Measurements from ENCODE around the gene ACBD4. TPM values are rescaled to one million over a fixed set of nuclear protein-coding genes. Genes with fewer than 3 reads are reported as not detected.
A peak's percentile ranks its signal among the peaks of the same experiment; 100 is the strongest.
"Not testable (repeated sequence)": the region's sequence is repeated elsewhere in the genome, so short reads cannot be mapped to it uniquely, and the experiment has no call there.

Gene ACBD4
- total RNA-seq, 1 donor from 2014 or later = 4.1 TPM

GRCh38 chr17:45117848-45118646, 17.4 kb upstream of the ACBD4 start:
- DNase-seq (ENCODE audit: low read depth in 2 of 2) = no peak

DNA sequence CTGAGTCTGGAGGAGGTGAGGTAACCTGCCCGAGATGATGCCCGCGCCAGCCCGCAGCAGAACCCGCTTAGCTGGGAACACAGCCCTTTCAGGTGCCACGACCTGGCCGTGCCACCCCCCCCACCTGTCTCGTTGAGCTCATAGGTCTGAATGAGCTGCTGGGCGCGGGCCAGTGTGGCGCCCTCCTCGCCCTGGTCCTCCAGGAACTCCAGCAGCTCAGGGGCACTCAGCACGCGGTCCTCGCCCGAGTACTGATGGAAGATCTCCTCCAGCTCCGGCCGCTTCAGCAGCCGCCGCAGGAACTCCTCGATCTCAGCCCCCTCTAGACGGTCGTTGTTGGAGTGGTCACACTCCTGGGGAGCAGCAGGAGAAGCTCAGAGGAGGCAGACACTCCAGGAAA, 16.8 kb upstream of the ACBD4 start:
- no peak for DNase-seq (ENCODE audit: low read depth in 2 of 2)

GRCh38 chr17:45119964-45120363, 15.5 kb upstream of the ACBD4 start:
- DNase-seq (ENCODE audit: low read depth in 2 of 2) = no peak

DNA sequence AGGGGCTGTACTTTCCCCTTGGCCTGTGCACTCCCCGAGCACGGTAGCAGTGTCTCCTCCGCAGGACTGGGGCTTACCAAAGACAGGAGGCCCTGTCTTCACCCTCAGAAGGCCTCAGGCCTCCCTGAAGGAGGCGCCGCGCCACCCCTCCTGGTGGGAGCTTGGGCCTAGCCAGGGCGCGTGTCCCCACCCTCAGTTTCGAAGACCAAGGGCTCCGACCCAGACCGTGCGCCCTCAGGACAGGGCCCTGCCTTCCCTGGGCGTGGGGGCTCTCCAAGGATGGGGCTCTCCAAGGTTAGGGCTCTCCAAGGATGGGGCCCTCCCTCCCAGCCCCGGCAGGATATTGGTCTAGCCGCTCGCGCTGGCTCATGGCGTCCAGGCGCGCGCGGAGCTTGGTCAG, 14.9 kb upstream of the ACBD4 start:
- DNase-seq (ENCODE audit: low read depth in 2 of 2) = no peak

- no peak for DNase-seq (ENCODE audit: low read depth in 2 of 2)
These were observed 14.4 kb upstream of the ACBD4 start for GRCh38 chr17:45121055-45121454.

- no peak for DNase-seq (ENCODE audit: low read depth in 2 of 2)
These were observed 12.3 kb upstream of the ACBD4 start for GRCh38 chr17:45123076-45123770.

DNA sequence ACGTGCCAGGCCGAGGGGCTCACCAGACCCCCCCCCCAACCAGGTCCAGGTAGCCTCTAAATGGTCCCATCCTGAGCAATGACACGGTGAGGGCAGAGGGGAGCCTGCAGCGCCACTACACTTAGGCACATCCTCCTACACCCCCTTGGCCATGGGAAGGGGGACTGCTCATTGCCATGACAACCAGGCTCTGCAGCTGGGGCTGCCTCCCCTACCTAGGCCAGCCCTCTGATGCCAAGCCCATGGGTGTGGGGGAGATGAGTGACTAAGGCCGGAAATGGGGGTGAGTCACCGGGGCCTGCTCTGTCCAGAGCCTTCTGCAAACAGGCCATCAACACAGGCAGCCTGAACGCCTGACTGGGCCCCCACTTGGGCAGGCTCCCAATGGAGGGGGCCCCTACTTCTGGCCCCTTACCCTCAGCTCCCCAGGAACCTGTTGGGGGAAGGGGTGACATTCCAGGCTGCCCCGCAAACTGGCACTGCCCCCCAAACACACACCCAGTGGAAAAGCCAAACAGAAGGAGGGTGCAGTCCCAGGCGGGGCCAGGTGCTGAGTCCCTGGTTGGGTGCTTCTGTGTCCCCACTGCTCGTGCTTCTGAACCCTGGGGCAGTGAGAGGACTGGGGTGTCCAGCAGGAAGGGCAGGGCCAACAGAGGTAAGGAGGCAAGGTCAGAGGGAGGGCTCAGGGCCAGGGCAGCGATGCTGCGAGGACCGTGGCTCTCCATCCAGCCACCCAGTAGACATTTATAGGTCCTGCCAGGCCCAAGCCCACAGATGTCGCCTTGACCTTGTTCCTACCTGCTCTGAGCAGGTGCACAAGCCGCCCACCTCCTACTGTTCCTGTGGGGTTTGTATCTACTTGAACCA, 11.3 kb upstream of the ACBD4 start:
- DNase-seq (ENCODE audit: low read depth in 2 of 2) = peak; percentile 77 to 96

- DNase-seq (ENCODE audit: low read depth in 2 of 2) = not testable (repeated sequence)
These were observed 10.7 kb upstream of the ACBD4 start for GRCh38 chr17:45124797-45125122.

DNA sequence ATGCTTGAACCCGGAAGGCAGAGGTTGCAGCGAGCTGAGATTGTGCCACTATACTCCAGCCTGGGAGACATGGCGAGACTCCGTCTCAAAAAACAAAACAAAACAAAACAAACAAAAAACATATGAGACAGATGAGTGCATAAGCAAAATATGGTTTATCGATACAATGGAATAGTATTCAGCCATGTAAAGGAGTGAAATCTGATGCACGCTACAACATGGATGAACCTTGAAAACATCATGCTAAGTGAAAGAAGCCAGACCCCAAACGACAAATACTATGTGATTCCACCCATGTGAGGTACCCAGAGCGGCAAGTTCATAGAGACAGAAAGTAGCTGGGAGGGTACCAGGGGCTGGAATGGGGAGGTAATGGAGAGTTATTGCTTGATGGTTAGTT, 10.0 kb upstream of the ACBD4 start:
- no peak for DNase-seq (ENCODE audit: low read depth in 2 of 2)

DNA sequence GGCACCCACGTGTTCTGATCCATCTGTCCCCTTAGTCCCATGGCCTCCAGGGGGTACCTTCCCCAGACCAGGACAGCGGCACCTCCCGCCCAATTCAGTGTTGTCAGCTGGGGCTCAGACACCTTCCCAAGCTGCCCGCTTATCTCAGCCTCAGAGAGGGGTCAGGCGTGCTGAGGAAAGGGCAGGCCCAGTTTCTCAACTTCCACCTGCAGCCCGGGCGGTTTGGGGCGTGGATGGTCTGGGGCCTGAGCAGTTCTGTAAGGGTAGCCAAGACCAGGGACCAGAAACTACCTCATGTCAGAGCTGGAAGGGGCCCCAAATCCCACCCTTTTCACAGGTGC, 8.3 kb upstream of the ACBD4 start:
- DNase-seq (ENCODE audit: low read depth in 2 of 2) = no peak

DNA sequence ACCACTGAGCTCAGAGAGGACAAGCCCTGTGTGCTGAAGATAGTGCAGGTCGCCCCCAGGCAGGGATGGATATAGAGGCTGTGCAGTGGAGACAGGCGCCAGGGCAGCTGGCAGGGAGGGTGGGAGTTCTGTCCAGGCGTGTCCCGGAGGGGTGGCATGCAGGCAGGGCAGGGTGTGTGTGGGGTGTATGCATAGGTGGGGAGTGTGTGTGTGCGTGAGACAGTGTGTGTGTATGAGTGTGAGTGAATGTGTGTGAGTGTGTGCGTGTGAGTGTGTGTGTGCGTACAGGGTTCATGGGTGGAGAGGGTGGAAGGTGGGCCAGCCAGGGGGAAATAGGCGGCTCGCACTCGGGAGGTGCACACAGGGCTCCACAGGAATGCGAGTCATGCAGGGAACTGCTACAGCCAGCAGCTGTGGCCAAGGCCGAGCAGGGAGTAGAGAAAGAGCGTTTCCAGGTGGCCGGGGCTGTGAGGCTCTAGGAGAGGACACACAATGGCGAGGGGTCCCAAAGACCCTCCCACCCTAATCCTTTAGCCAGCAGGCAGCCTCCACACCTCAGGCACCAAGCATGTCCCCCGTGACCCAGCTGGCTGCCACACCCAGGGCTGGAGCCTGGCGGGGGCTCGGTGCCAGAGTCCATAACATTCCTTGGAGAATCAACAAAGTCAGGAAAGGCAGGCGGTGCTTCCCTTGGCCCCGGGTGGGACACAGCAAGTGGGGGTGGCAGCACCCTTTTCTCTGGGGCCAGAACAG, 7.8 kb upstream of the ACBD4 start:
- DNase-seq (ENCODE audit: low read depth in 2 of 2) = peak in 1 of 2 donors; percentile 73

DNA sequence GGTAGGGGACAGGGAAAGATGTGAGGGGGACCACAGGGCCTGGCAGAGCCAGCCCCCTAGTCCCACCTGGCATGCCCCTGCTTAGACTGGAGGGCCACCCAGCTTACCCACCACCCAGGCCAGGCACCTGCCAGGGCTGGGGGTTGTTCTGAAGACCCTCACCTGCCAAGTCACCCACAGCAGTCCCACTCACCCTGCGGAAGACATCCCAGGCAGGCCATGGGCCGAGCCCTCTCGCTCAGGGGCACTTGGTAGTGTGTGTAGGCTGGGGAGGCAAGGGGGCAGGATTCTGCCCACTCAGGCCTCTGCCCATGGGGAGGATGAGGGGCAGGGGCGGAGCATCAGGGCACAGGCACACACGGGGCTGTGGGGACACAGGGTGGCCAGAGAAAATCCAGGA, 7.2 kb upstream of the ACBD4 start:
- no peak for DNase-seq (ENCODE audit: low read depth in 2 of 2)

DNA sequence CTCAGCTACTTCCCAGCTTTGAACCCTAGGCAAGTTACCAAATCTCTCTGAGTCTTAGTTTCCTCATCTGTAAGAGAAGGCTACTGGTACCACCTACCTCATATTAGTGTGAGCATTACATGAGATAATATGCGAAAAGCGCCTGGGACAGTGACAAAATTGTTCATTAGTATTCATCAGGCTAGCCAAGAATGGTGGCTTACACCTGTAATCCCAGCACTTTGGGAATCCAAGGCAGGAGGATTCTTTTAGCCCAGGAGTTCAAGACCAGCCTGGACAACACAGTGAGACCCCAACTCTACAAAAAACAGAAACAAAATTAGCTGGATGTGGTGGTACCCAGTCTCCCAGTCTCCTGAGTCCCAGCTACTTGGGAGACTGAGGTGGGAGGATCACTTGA, 6.5 kb upstream of the ACBD4 start:
- no peak for DNase-seq (ENCODE audit: low read depth in 2 of 2)

- no peak for DNase-seq (ENCODE audit: low read depth in 2 of 2)
These were observed 6.0 kb upstream of the ACBD4 start for GRCh38 chr17:45129426-45129939.

GRCh38 chr17:45129940-45130680, 5.4 kb upstream of the ACBD4 start:
- no peak for DNase-seq (ENCODE audit: low read depth in 2 of 2)

DNA sequence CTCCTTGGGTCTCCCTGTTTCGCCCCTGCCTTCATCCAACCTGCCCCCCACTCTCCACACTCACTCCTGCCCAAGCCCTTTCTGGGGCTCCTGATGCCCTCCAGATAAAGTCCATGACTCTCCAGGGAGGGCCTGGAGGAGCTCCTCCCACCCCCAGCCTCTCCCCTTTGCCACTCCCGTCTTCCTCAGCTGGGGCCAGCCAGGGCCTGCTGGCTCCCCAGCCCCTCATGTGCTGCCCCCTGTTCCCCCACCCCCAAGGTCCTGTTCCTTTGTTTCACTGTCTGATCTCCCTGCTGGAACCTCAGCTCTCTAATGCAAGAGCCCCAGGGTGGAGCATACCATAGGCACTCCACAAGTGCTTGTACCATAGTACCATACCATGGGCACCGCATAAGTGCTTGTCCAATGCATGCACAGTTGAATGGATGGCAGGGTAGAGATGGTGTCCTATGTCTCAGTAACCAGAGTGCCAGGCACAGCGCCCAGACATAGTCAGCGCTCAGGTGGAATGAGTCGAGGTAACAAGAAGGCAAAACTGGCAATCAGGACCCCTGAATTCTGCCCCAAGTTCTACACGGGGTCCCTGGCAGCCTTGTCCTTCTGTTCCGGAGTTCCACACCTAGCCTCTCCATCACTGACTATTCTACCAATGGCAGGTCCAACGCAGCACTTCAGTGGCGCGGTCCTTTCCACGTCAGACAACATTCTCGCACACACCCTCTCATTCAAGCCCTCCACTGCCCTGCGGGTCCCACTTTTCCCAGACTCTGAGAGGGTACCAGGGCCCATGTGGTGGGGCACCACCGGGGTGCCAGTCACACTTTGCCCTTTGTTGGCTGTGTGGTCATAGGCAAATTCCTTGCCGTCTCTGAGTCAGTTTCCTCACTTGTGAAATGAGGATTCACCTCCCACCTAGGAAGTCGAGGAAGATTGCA, 4.5 kb upstream of the ACBD4 start:
- DNase-seq (ENCODE audit: low read depth in 2 of 2) = no peak

GRCh38 chr17:45131616-45132319, 3.7 kb upstream of the ACBD4 start:
- peak in 1 of 2 donors; percentile 35 for DNase-seq (ENCODE audit: low read depth in 2 of 2)

DNA sequence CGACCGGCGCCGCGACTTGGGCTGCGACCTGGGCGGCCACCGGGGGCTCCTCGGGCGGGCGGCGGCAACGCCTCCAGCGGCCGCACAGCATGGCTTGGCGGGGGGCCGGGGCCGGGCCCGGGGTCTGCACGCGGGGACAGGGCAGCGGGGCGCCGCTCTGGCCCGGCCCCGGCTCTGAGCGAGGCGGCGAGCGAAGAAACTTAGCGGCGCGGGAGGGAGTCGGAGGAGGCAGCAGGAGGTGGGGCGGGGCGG, 3.2 kb upstream of the ACBD4 start, which contains the start of gene PLCD3:
PLCD3 (minus strand) TSS at position 196 of the 252 bp plus-strand sequence; CDS start at position 91, 105 bp downstream.
- DNase-seq (ENCODE audit: low read depth in 2 of 2) = no peak
